Caco-2 (cell line): ENCODE results near the gene GOSR2. TPM values are rescaled to one million over a fixed set of nuclear protein-coding genes. Genes with fewer than 3 reads are reported as not detected.

Experiments
- BruUV-seq: library from RNA; stranded (reverse); fragments of 400-500 nt; replicated peaks from 2 replicates; lab custom pipeline; 2021; lab: Mats Ljungman, UMichigan
- CTCF ChIA-PET: fragments of 300-600 bp; sonication (Branson Sonifier 250); formaldehyde crosslinking; loops from one replicate; lab custom pipeline; 2022; ENCODE audit warnings: antibody characterized with exemption; lab: Charles Lee
- POLR2A ChIA-PET: fragments of 300-600 bp; sonication (Branson Sonifier 250); formaldehyde crosslinking; loops from one replicate; lab custom pipeline; 2022; ENCODE audit warnings: antibody characterized with exemption; lab: Charles Lee
- DNase-seq, 2 experiments: peaks; one replicate each; pipeline versions ENCODE4 v3.0.0 to v3.0.0-alpha.2; 2020 to 2022
- H3K27me3 ChIP-seq: replicated peaks from 2 replicates; pipeline ENCODE4 v1.6.0; 2011; ENCODE audit warnings: low read length; ENCODE audit not compliant: control insufficient read depth, insufficient read depth
- H3K36me3 ChIP-seq: 2 replicates; pipeline ENCODE4 v1.5.1; 2011; ENCODE audit warnings: low read length; ENCODE audit not compliant: control insufficient read depth, insufficient read depth
- H3K4me1 ChIP-seq: fragments of 250-450 bp; sonication (Bioruptor Pico); 2 replicates; pipeline ENCODE4 v1.5.1; 2020; ENCODE audit warnings: mild to moderate bottlenecking
- H3K4me3 ChIP-seq: 2 replicates; pipeline ENCODE4 v1.5.1; 2011; ENCODE audit warnings: low read depth, mild to moderate bottlenecking, control low read depth, low read length
- H3K9me3 ChIP-seq: fragments of 250-450 bp; sonication (Bioruptor Pico); 2 replicates; pipeline ENCODE4 v1.5.1; 2020; ENCODE audit warnings: mild to moderate bottlenecking, moderate library complexity
- H3K27ac Mint-ChIP-seq: one replicate; pipeline ENCODE4 v1.8.0; 2022; ENCODE audit warnings: mixed read lengths; ENCODE audit not compliant: unreplicated experiment
- H3K27me3 Mint-ChIP-seq: one replicate; pipeline ENCODE4 v1.8.0; 2022; ENCODE audit warnings: mixed read lengths; ENCODE audit not compliant: insufficient read depth, unreplicated experiment
- H3K36me3 Mint-ChIP-seq: one replicate; pipeline ENCODE4 v1.8.0; 2022; ENCODE audit warnings: mild to moderate bottlenecking, mixed read lengths; ENCODE audit not compliant: insufficient read depth, unreplicated experiment
- H3K4me1 Mint-ChIP-seq: one replicate; pipeline ENCODE4 v1.8.0; 2022; ENCODE audit warnings: low read depth, mixed read lengths; ENCODE audit not compliant: unreplicated experiment
- H3K4me3 Mint-ChIP-seq: one replicate; pipeline ENCODE4 v1.8.0; 2022; ENCODE audit warnings: mild to moderate bottlenecking, moderate library complexity, mixed read lengths; ENCODE audit not compliant: unreplicated experiment
- H3K9me3 Mint-ChIP-seq: one replicate; pipeline ENCODE4 v1.8.0; 2022; ENCODE audit warnings: mixed read lengths; ENCODE audit not compliant: unreplicated experiment
- intact Hi-C: fragments of 100-400 bp; cut with micrococcal nuclease; formaldehyde crosslinking; loops from one replicate; pipeline ENCODE4 v1.10.0; 2022; ENCODE audit not compliant: unreplicated experiment
- total RNA-seq: library from RNA; stranded (reverse); gene quantifications from 2 replicates; pipeline ENCODE4 v1.2.3, GENCODE V29; 2022
- TF ChIP-seq, protein P1 (sequence below), 2 experiments: fragments of 200-600 bp in 1 of 2; IDR thresholded peaks; 1 replicate in 1 of 2; 2 replicates in 1 of 2; pipeline versions ENCODE4 v1.5.1 to v1.8.0; 2011 to 2022; ENCODE audit warnings: antibody characterized with exemption in 1 of 2, control low read depth in 1 of 2, inconsistent platforms in 1 of 2, low read depth in 1 of 2, low read length in 1 of 2, mild to moderate bottlenecking in 1 of 2, moderate library complexity in 1 of 2; ENCODE audit not compliant: insufficient read depth in 1 of 2, severe bottlenecking in 1 of 2, unreplicated experiment in 1 of 2

Gene GOSR2
- total RNA-seq, 1 experiment from 2014 or later, result 84.0 TPM

GRCh38 chr17:46898860-46899259 lies 24.1 kb upstream of the GOSR2 start:
- no peaks in the 10 kb centered on the region for H3K36me3 Mint-ChIP-seq
- intact Hi-C loops, result no loop called here
- POLR2A ChIA-PET, result interaction anchor here (0.5 kb wide), 1 partner anchor 8 kb away, joined by 10 read pairs; no protein-coding TSS in a partner anchor
- no peaks in the 10 kb centered on the region for H3K9me3 Mint-ChIP-seq
- peaks cover 3% of the 10 kb centered on the region for H3K27me3 Mint-ChIP-seq
- H3K9me3 ChIP-seq, result no peaks in the 10 kb centered on the region; the same call in 1 of the 2 replicates
- H3K4me3 ChIP-seq, result no peak overlapping the region
- CTCF ChIA-PET, result no interaction called here
- H3K4me1 ChIP-seq, result no peaks in the 10 kb centered on the region
- no peak overlapping the region for H3K4me3 Mint-ChIP-seq
- no TSS peak for BruUV-seq
- no peak overlapping the region for H3K27ac Mint-ChIP-seq
- no peaks in the 10 kb centered on the region for H3K36me3 ChIP-seq
- no peaks in the 10 kb centered on the region for H3K27me3 ChIP-seq
- no peaks in the 10 kb centered on the region for H3K4me1 Mint-ChIP-seq
- TF ChIP-seq, protein P1, sequence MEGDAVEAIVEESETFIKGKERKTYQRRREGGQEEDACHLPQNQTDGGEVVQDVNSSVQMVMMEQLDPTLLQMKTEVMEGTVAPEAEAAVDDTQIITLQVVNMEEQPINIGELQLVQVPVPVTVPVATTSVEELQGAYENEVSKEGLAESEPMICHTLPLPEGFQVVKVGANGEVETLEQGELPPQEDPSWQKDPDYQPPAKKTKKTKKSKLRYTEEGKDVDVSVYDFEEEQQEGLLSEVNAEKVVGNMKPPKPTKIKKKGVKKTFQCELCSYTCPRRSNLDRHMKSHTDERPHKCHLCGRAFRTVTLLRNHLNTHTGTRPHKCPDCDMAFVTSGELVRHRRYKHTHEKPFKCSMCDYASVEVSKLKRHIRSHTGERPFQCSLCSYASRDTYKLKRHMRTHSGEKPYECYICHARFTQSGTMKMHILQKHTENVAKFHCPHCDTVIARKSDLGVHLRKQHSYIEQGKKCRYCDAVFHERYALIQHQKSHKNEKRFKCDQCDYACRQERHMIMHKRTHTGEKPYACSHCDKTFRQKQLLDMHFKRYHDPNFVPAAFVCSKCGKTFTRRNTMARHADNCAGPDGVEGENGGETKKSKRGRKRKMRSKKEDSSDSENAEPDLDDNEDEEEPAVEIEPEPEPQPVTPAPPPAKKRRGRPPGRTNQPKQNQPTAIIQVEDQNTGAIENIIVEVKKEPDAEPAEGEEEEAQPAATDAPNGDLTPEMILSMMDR (IDR thresholded peaks at IDR 0.05; ENCODE audit: insufficient read depth in 1 of 2, low read depth in 1 of 2, low read length in 1 of 2, severe bottlenecking in 1 of 2, unreplicated experiment in 1 of 2), result no peak
- DNase-seq, result no peak

DNA sequence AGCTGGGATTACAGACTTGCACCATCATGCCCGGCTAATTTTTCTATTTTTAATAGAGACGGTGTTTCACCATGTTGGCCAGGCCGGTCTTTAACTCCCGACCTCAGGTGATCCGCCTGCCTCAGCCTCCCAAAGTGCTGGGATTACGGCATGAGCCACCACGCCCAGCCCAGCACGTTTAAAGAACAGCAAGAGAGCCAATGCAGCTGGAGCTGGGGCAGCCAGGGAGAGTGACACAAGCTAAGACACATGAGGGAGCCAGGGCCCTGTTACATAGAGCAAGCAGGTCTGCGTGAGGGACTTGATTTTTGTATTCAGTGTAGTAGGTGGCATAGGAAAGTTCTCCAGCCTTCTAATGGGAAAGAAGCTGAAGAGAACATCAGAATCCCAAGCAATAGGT lies 21.7 kb upstream of the GOSR2 start:
- Histone ChIP-seq H3K9me3 (no peaks in the 10 kb centered on the region; the same call in 1 of the 2 replicates), H3K27me3 (no peaks in the 10 kb centered on the region), H3K4me3 (no peak overlapping the region), H3K36me3 (no peaks in the 10 kb centered on the region), H3K4me1 (no peaks in the 10 kb centered on the region)
- TF ChIP-seq, protein P1 (IDR thresholded peaks at IDR 0.05; ENCODE audit: insufficient read depth in 1 of 2, low read depth in 1 of 2, low read length in 1 of 2, severe bottlenecking in 1 of 2, unreplicated experiment in 1 of 2), result no peak
- Mint-ChIP-seq H3K27me3 (peaks cover 3% of the 10 kb centered on the region), H3K4me1 (no peaks in the 10 kb centered on the region), H3K4me3 (no peak overlapping the region), H3K36me3 (no peaks in the 10 kb centered on the region), H3K27ac (no peak overlapping the region), H3K9me3 (no peaks in the 10 kb centered on the region)
- ChIA-PET POLR2A (no interaction called here), CTCF (no interaction called here)
- BruUV-seq, result no TSS peak
- intact Hi-C loops, result no loop called here
- no peak for DNase-seq

DNA sequence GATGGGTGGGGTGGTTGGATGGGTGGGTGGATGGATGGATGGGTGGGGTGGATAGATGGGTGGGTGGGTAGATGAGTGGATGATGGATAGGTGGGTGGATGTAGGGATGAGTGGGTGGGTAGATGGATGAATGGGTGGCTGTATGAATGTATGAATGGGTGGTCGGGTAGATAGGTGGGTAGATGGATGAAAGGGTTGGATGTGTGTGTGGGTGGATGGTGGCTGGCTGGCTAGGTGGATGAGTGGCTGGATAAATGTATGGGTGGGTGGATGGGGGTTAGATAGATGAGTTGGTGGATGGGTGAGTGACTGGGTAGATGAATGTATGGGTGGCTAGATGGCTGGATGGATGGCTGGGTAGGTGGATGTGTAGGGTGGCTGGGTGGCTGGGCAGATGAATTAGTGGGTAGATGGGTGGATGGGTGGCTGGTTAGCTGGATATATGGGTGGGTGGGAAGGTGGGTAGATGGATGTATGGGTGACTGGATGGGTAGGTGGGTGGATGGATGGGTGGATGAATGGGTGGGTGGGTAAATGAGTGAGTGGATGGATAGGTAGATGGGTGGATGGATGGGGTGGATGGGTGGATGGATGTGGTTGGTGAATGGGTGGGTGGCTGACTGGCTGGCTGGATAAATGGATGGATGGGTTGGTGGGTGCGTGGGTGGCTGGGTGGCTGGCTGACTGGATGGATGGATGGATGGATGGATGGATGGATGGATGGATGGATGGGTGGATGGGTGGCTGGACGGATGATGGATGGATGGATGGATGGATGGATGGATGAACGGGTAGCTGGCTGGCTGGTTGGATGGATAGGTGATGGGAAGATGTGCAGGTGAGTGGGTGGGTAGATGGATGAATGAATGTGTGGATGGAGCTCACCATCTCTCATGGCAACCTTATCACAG lies 18.9 kb upstream of the GOSR2 start:
- no peaks in the 10 kb centered on the region for H3K4me1 Mint-ChIP-seq
- DNase-seq, result no peak
- POLR2A ChIA-PET, result no interaction called here
- Histone ChIP-seq H3K4me3 (no peak overlapping the region), H3K36me3 (no peaks in the 10 kb centered on the region), H3K27me3 (no peaks in the 10 kb centered on the region), H3K9me3 (no peaks in the 10 kb centered on the region), H3K4me1 (no peaks in the 10 kb centered on the region)
- H3K27ac Mint-ChIP-seq, result no peak overlapping the region
- intact Hi-C loops, result no loop called here
- TF ChIP-seq, protein P1 (IDR thresholded peaks at IDR 0.05; ENCODE audit: insufficient read depth in 1 of 2, low read depth in 1 of 2, low read length in 1 of 2, severe bottlenecking in 1 of 2, unreplicated experiment in 1 of 2), result no peak
- peaks cover 3% of the 10 kb centered on the region for H3K27me3 Mint-ChIP-seq
- no peak overlapping the region for H3K4me3 Mint-ChIP-seq
- BruUV-seq, result no TSS peak
- CTCF ChIA-PET, result no interaction called here
- H3K36me3 Mint-ChIP-seq, result no peaks in the 10 kb centered on the region
- H3K9me3 Mint-ChIP-seq, result no peaks in the 10 kb centered on the region
